GM19324 (cell line): ENCODE data around the gene GADL1.

Experiments used
- ATAC-seq: cut with Tn5 transposase; IDR thresholded peaks from one replicate; pipeline ENCODE4 v1.9.1; 2021; ENCODE audit warnings: mild to moderate bottlenecking, moderate library complexity; ENCODE audit not compliant: unreplicated experiment, low FRiP score

Gene GADL1

GRCh38 chr3:30761374-30761773 lies 133.1 kb downstream of the GADL1 start:
- ATAC-seq = no peak

- ATAC-seq = no peak
These were observed 133.7 kb downstream of the GADL1 start for GRCh38 chr3:30760737-30761136.

- ATAC-seq = no peak
These were observed 134.3 kb downstream of the GADL1 start for GRCh38 chr3:30760040-30760695.

GRCh38 chr3:30756218-30756617 lies 138.2 kb downstream of the GADL1 start:
- no peak for ATAC-seq

GRCh38 chr3:30754426-30754825 lies 140.0 kb downstream of the GADL1 start:
- ATAC-seq = no peak

GRCh38 chr3:30753766-30754165 lies 140.7 kb downstream of the GADL1 start:
- no peak for ATAC-seq

GRCh38 chr3:30752970-30753369 lies 141.5 kb downstream of the GADL1 start:
- ATAC-seq = no peak

GRCh38 chr3:30752491-30752890 lies 142.0 kb downstream of the GADL1 start:
- no peak for ATAC-seq

- ATAC-seq = no peak
These were observed 142.7 kb downstream of the GADL1 start for GRCh38 chr3:30751610-30752299.

GRCh38 chr3:30750967-30751366 lies 143.5 kb downstream of the GADL1 start:
- no peak for ATAC-seq

GRCh38 chr3:30749230-30749629 lies 145.2 kb downstream of the GADL1 start:
- no peak for ATAC-seq

GRCh38 chr3:30747771-30748281 lies 146.6 kb downstream of the GADL1 start:
- ATAC-seq = no peak

- ATAC-seq = no peak
These were observed 150.7 kb downstream of the GADL1 start for GRCh38 chr3:30743641-30744317.

GRCh38 chr3:30742796-30743619 lies 151.5 kb downstream of the GADL1 start:
- no peak for ATAC-seq

GRCh38 chr3:30741889-30742288 lies 152.6 kb downstream of the GADL1 start:
- no peak for ATAC-seq

- ATAC-seq = no peak
These were observed 155.9 kb downstream of the GADL1 start for GRCh38 chr3:30738605-30739004.

- no peak for ATAC-seq
These were observed 156.5 kb downstream of the GADL1 start for GRCh38 chr3:30737743-30738499.

GRCh38 chr3:30733696-30734095 lies 160.8 kb downstream of the GADL1 start:
- no peak for ATAC-seq

- ATAC-seq = no peak
These were observed 161.3 kb downstream of the GADL1 start for GRCh38 chr3:30733209-30733608.

GRCh38 chr3:30730967-30731366 lies 163.5 kb downstream of the GADL1 start:
- no peak for ATAC-seq
